GM12891 (cell line): ENCODE data around the gene CATSPERB.

Experiments
- PAX5 ChIP-seq: IDR thresholded peaks from 2 replicates; pipeline ENCODE4 v1.6.1; 2011; ENCODE audit warnings: low read length, moderate library complexity, mild to moderate bottlenecking; ENCODE audit not compliant: insufficient read depth, severe bottlenecking
- POLR2A ChIP-seq: IDR thresholded peaks from 2 replicates; pipeline ENCODE4 v1.6.1; 2011; ENCODE audit warnings: low read depth, low read length, control low read depth
- POLR2AphosphoS5 ChIP-seq: IDR thresholded peaks from 2 replicates; pipeline ENCODE4 v1.6.1; 2011; ENCODE audit warnings: low read depth, low read length, control low read depth
- TAF1 ChIP-seq: IDR thresholded peaks from 2 replicates; pipeline ENCODE4 v1.6.1; 2011; ENCODE audit warnings: low read depth, low read length, control low read depth

GRCh38 chr14:91752961-91753360 is 21.1 kb upstream of the CATSPERB start:
- no peak for TF ChIP-seq POLR2AphosphoS5
- TF ChIP-seq POLR2A, result no peak
- no peak for TF ChIP-seq TAF1
- no peak for TF ChIP-seq PAX5
